Mucosa of rectum (tissue), 2 donors: ENCODE results near the gene FBLN7.

Source experiments
- H3K27ac ChIP-seq, 2 donors: one replicate each; pipeline ENCODE4 v1.7.0; 2013; ENCODE audit warnings: inconsistent platforms in 2 of 2, low read depth in 2 of 2, low read length in 2 of 2
- H3K27me3 ChIP-seq, 2 donors: one replicate each; pipeline ENCODE4 v1.7.0; 2013; ENCODE audit warnings: low read length in 2 of 2; ENCODE audit not compliant: control insufficient read depth in 2 of 2, insufficient read depth in 2 of 2
- H3K36me3 ChIP-seq, 2 donors: one replicate each; pipeline ENCODE4 v1.7.0; 2013; ENCODE audit warnings: low read length in 2 of 2; ENCODE audit not compliant: control insufficient read depth in 2 of 2, insufficient read depth in 2 of 2
- H3K4me1 ChIP-seq, 2 donors: one replicate each; pipeline ENCODE4 v1.7.0; 2013; ENCODE audit warnings: low read length in 2 of 2, mild to moderate bottlenecking in 1 of 2; ENCODE audit not compliant: control insufficient read depth in 2 of 2, insufficient read depth in 2 of 2
- H3K4me3 ChIP-seq, 2 donors: one replicate each; pipeline ENCODE4 v1.7.0; 2013; ENCODE audit warnings: low read length in 2 of 2
- H3K9ac ChIP-seq, 2 donors: one replicate each; pipeline ENCODE4 v1.7.0; 2013; ENCODE audit warnings: low read length in 2 of 2, low read depth in 1 of 2, mild to moderate bottlenecking in 1 of 2
- H3K9me3 ChIP-seq, 2 donors: one replicate each; pipeline ENCODE4 v1.7.0; 2013; ENCODE audit warnings: low read length in 2 of 2; ENCODE audit not compliant: control insufficient read depth in 2 of 2
- donor health status: healthy.
- donor health status: Normal muscosa, but diverticular disease.

The FBLN7 gene

GRCh38 chr2:112157472-112157871, 19.3 kb downstream of the FBLN7 start:
- H3K4me1 ChIP-seq = no peaks in the 10 kb centered on the region

GRCh38 chr2:112159454-112159921, 21.3 kb downstream of the FBLN7 start:
- H3K9me3 ChIP-seq = no peaks in the 10 kb centered on the region
- no peaks in the 10 kb centered on the region for H3K4me1 ChIP-seq
- H3K4me3 ChIP-seq = no peak overlapping the region
- H3K27me3 ChIP-seq = no peaks in the 10 kb centered on the region
- H3K27ac ChIP-seq = no peak overlapping the region
- H3K9ac ChIP-seq = no peak overlapping the region
- H3K36me3 ChIP-seq = no peaks in the 10 kb centered on the region

More at GRCh38 chr2:112157472-112157871, 19.3 kb downstream of the FBLN7 start:
- no peaks in the 10 kb centered on the region for H3K36me3 ChIP-seq
- no peak overlapping the region for H3K9ac ChIP-seq
- no peaks in the 10 kb centered on the region for H3K27me3 ChIP-seq
- no peaks in the 10 kb centered on the region for H3K9me3 ChIP-seq
- no peak overlapping the region for H3K27ac ChIP-seq
- H3K4me3 ChIP-seq = no peak overlapping the region

- Histone ChIP-seq H3K27ac (no peak overlapping the region), H3K9me3 (no peaks in the 10 kb centered on the region), H3K9ac (no peak overlapping the region), H3K4me3 (no peak overlapping the region), H3K27me3 (no peaks in the 10 kb centered on the region), H3K4me1 (no peaks in the 10 kb centered on the region), H3K36me3 (no peaks in the 10 kb centered on the region)
These were observed 22.4 kb downstream of the FBLN7 start for GRCh38 chr2:112160283-112161250.

GRCh38 chr2:112161431-112162145, 23.4 kb downstream of the FBLN7 start:
- Histone ChIP-seq H3K27ac (no peak overlapping the region), H3K4me1 (no peaks in the 10 kb centered on the region), H3K36me3 (no peaks in the 10 kb centered on the region), H3K27me3 (no peaks in the 10 kb centered on the region), H3K9me3 (no peaks in the 10 kb centered on the region), H3K9ac (no peak overlapping the region), H3K4me3 (no peak overlapping the region)

- Histone ChIP-seq H3K27ac (no peak overlapping the region), H3K9me3 (no peaks in the 10 kb centered on the region), H3K27me3 (no peaks in the 10 kb centered on the region)
These were observed 24.2 kb downstream of the FBLN7 start for GRCh38 chr2:112162341-112162740.

GRCh38 chr2:112162956-112163355, 24.8 kb downstream of the FBLN7 start:
- H3K4me1 ChIP-seq = no peaks in the 10 kb centered on the region
- H3K4me3 ChIP-seq = no peak overlapping the region
- no peak overlapping the region for H3K9ac ChIP-seq
- H3K27me3 ChIP-seq = no peaks in the 10 kb centered on the region
- no peaks in the 10 kb centered on the region for H3K36me3 ChIP-seq
- no peak overlapping the region for H3K27ac ChIP-seq
- H3K9me3 ChIP-seq = no peaks in the 10 kb centered on the region

More at GRCh38 chr2:112162341-112162740, 24.2 kb downstream of the FBLN7 start:
- no peaks in the 10 kb centered on the region for H3K4me1 ChIP-seq
- no peak overlapping the region for H3K9ac ChIP-seq
- H3K4me3 ChIP-seq = no peak overlapping the region
- no peaks in the 10 kb centered on the region for H3K36me3 ChIP-seq

- H3K4me1 ChIP-seq = no peaks in the 10 kb centered on the region
- H3K4me3 ChIP-seq = no peak overlapping the region
- no peak overlapping the region for H3K27ac ChIP-seq
- no peaks in the 10 kb centered on the region for H3K36me3 ChIP-seq
- H3K27me3 ChIP-seq = no peaks in the 10 kb centered on the region
- H3K9ac ChIP-seq = no peak overlapping the region
- H3K9me3 ChIP-seq = no peaks in the 10 kb centered on the region
These were observed 25.4 kb downstream of the FBLN7 start for GRCh38 chr2:112163541-112163981.

GRCh38 chr2:112164876-112165275, 26.7 kb downstream of the FBLN7 start:
- Histone ChIP-seq H3K36me3 (no peaks in the 10 kb centered on the region), H3K27ac (no peak overlapping the region), H3K9me3 (no peaks in the 10 kb centered on the region), H3K9ac (no peak overlapping the region), H3K4me1 (no peaks in the 10 kb centered on the region), H3K27me3 (no peaks in the 10 kb centered on the region), H3K4me3 (no peak overlapping the region)

- no peaks in the 10 kb centered on the region for H3K36me3 ChIP-seq
- H3K9me3 ChIP-seq = no peaks in the 10 kb centered on the region
- no peak overlapping the region for H3K9ac ChIP-seq
- no peaks in the 10 kb centered on the region for H3K27me3 ChIP-seq
- H3K27ac ChIP-seq = no peak overlapping the region
- no peaks in the 10 kb centered on the region for H3K4me1 ChIP-seq
- no peak overlapping the region for H3K4me3 ChIP-seq
These were observed 27.1 kb downstream of the FBLN7 start for GRCh38 chr2:112165296-112165695.
